Hepatocyte (in vitro differentiated cells): ENCODE results near the gene FERMT2. TPM values are rescaled to one million over a fixed set of nuclear protein-coding genes. Genes with fewer than 3 reads are reported as not detected.

Experiments used
- DNase-seq: peaks from one replicate; pipeline ENCODE4 v3.0.0-alpha.2; 2016; ENCODE audit warnings: low spot score
- H2AFZ ChIP-seq: fragments of 200-600 bp; sonication (generic); 2 replicates; pipeline ENCODE4 v1.6.0; 2016; ENCODE audit warnings: antibody characterized with exemption, mild to moderate bottlenecking
- H3K27ac ChIP-seq: fragments of 200-600 bp; sonication (generic); 2 replicates; pipeline ENCODE4 v1.5.1; 2016; ENCODE audit warnings: mild to moderate bottlenecking
- H3K27me3 ChIP-seq: fragments of 200-600 bp; sonication (generic); 2 replicates; pipeline ENCODE4 v1.6.1; 2016
- H3K36me3 ChIP-seq: fragments of 200-600 bp; sonication (generic); replicated peaks from 2 replicates; pipeline ENCODE4 v1.5.1; 2016; ENCODE audit warnings: low read depth; ENCODE audit not compliant: insufficient read depth
- H3K4me1 ChIP-seq: fragments of 200-600 bp; sonication (generic); 2 replicates; pipeline ENCODE4 v1.5.1; 2016; ENCODE audit warnings: mild to moderate bottlenecking, moderate library complexity; ENCODE audit not compliant: insufficient read depth
- H3K4me2 ChIP-seq: fragments of 200-600 bp; sonication (generic); 2 replicates; pipeline ENCODE4 v1.6.0; 2016
- H3K4me3 ChIP-seq: fragments of 200-600 bp; sonication (generic); 2 replicates; pipeline ENCODE4 v1.5.1; 2016; ENCODE audit warnings: mild to moderate bottlenecking
- H3K79me2 ChIP-seq: fragments of 200-600 bp; sonication (generic); 2 replicates; pipeline ENCODE4 v1.6.0; 2017; ENCODE audit warnings: mild to moderate bottlenecking
- H3K9me2 ChIP-seq: fragments of 200-600 bp; sonication (generic); replicated peaks from 2 replicates; pipeline ENCODE4 v1.6.0; 2017; ENCODE audit warnings: mild to moderate bottlenecking; ENCODE audit not compliant: insufficient read depth
- H3K9me3 ChIP-seq: fragments of 200-600 bp; sonication (generic); 2 replicates; pipeline ENCODE4 v1.5.1; 2016; ENCODE audit warnings: low read depth, mild to moderate bottlenecking
- H4K20me1 ChIP-seq: fragments of 200-600 bp; sonication (generic); 2 replicates; pipeline ENCODE4 v1.6.0; 2016; ENCODE audit warnings: mild to moderate bottlenecking; ENCODE audit not compliant: insufficient read depth, poor library complexity, severe bottlenecking
- CTCF ChIP-seq: fragments of 200-600 bp; sonication (generic); IDR thresholded peaks from 2 replicates; pipeline ENCODE4 v1.5.1; 2016; ENCODE audit warnings: antibody characterized with exemption, mild to moderate bottlenecking; ENCODE audit not compliant: poor library complexity
- EZH2 ChIP-seq: fragments of 200-600 bp; sonication (generic); IDR thresholded peaks from 2 replicates; pipeline ENCODE4 v1.6.1; 2016; ENCODE audit warnings: antibody characterized with exemption, mild to moderate bottlenecking, borderline replicate concordance
- EZH2phosphoT487 ChIP-seq: fragments of 200-600 bp; sonication (generic); IDR thresholded peaks from one replicate; pipeline ENCODE4 v1.6.1; 2018; ENCODE audit warnings: antibody characterized with exemption, mild to moderate bottlenecking, low read depth, moderate library complexity; ENCODE audit not compliant: unreplicated experiment, severe bottlenecking
- WGBS: methylation state at CpG from one replicate; pipeline ENCODE4 v1.1.6; 2016; ENCODE audit warnings: low lambda C conversion rate; ENCODE audit errors: missing lambda C conversion rate; 5-methylcytosine and 5-hydroxymethylcytosine counted together
- polyA plus RNA-seq: library from polyadenylated mRNA; unstranded; fragments of >200 nt; fragmentation: Nextera tagmentation; extraction: Ambion mirVana; gene quantifications from 2 replicates; pipeline ENCODE4 v1.2.1, GENCODE V29; 2016
- total RNA-seq: library from RNA; depleted of rRNA; stranded (reverse); fragments of >200 nt; gene quantifications from 2 replicates; pipeline ENCODE4 v1.2.3, GENCODE V29; 2014

Gene FERMT2
- total and polyA plus RNA-seq, 2 experiments from 2014 or later: 38.6 to 95.4 TPM

- TF ChIP-seq CTCF (no peak), EZH2 (no peak), EZH2phosphoT487 (no peak)
- H3K9me2 ChIP-seq: no peaks in the 10 kb centered on the region
- H2AFZ ChIP-seq: no peak overlapping the region
- H3K4me1 ChIP-seq: peaks cover 3% of the 10 kb centered on the region
- H3K79me2 ChIP-seq: no peaks in the 10 kb centered on the region
- H3K4me3 ChIP-seq: no peak overlapping the region
- no peak for DNase-seq
- H3K9me3 ChIP-seq: no peaks in the 10 kb centered on the region
- no peaks in the 10 kb centered on the region for H3K36me3 ChIP-seq
- H4K20me1 ChIP-seq: no peaks in the 10 kb centered on the region
- no peak overlapping the region for H3K4me2 ChIP-seq
- WGBS: 82% methylated on average over 7 of the region's 7 CpGs
- H3K27me3 ChIP-seq: no peaks in the 10 kb centered on the region
- no peak overlapping the region for H3K27ac ChIP-seq
Measured at GRCh38 chr14:52850451-52850909, 100.4 kb downstream of the FERMT2 start.

GRCh38 chr14:52848626-52849025 is 102.2 kb downstream of the FERMT2 start:
- Histone ChIP-seq H3K9me2 (no peaks in the 10 kb centered on the region), H3K4me3 (no peak overlapping the region), H3K27ac (no peak overlapping the region), H3K9me3 (no peaks in the 10 kb centered on the region), H3K27me3 (no peaks in the 10 kb centered on the region), H3K36me3 (no peaks in the 10 kb centered on the region), H3K4me2 (no peak overlapping the region), H4K20me1 (no peaks in the 10 kb centered on the region), H3K79me2 (no peaks in the 10 kb centered on the region), H3K4me1 (peaks cover 8% of the 10 kb centered on the region), H2AFZ (no peak overlapping the region)
- WGBS: 74% methylated on average over 5 of the region's 5 CpGs
- DNase-seq: no peak
- TF ChIP-seq EZH2phosphoT487 (no peak), CTCF (no peak), EZH2 (no peak)

- 88% methylated on average over 5 of the region's 5 CpGs for WGBS
- no peak overlapping the region for H3K27ac ChIP-seq
- no peaks in the 10 kb centered on the region for H3K79me2 ChIP-seq
- no peaks in the 10 kb centered on the region for H3K9me2 ChIP-seq
- no peak overlapping the region for H3K4me3 ChIP-seq
- no peak for TF ChIP-seq CTCF
- no peak for TF ChIP-seq EZH2
- no peak for TF ChIP-seq EZH2phosphoT487
- no peaks in the 10 kb centered on the region for H4K20me1 ChIP-seq
- peaks cover 5% of the 10 kb centered on the region for H3K4me1 ChIP-seq
- H3K27me3 ChIP-seq: no peaks in the 10 kb centered on the region
- no peaks in the 10 kb centered on the region for H3K36me3 ChIP-seq
- no peak for DNase-seq
- H3K4me2 ChIP-seq: no peak overlapping the region
- no peak overlapping the region for H2AFZ ChIP-seq
- H3K9me3 ChIP-seq: no peaks in the 10 kb centered on the region
Measured at GRCh38 chr14:52846591-52846990, 104.3 kb downstream of the FERMT2 start.

- TF ChIP-seq EZH2 (no peak), CTCF (no peak), EZH2phosphoT487 (no peak)
- H2AFZ ChIP-seq: no peak overlapping the region
- no peaks in the 10 kb centered on the region for H3K79me2 ChIP-seq
- H4K20me1 ChIP-seq: no peaks in the 10 kb centered on the region
- H3K9me3 ChIP-seq: no peaks in the 10 kb centered on the region
- H3K27me3 ChIP-seq: no peaks in the 10 kb centered on the region
- no peak overlapping the region for H3K4me2 ChIP-seq
- no peaks in the 10 kb centered on the region for H3K36me3 ChIP-seq
- H3K27ac ChIP-seq: no peak overlapping the region
- no peaks in the 10 kb centered on the region for H3K9me2 ChIP-seq
- 72% methylated on average over 5 of the region's 5 CpGs for WGBS
- no peak overlapping the region for H3K4me3 ChIP-seq
- peaks cover 5% of the 10 kb centered on the region for H3K4me1 ChIP-seq
- no peak for DNase-seq
Measured at GRCh38 chr14:52845081-52845480, 105.8 kb downstream of the FERMT2 start.
